CD4-positive, alpha-beta memory T cell (primary cell): ENCODE results near the gene ATP6V1F. TPM values are rescaled to one million over a fixed set of nuclear protein-coding genes. Genes with fewer than 3 reads are reported as not detected.

Source experiments
- CTCF ChIA-PET: fragments of 350-600 bp; sonication (Branson Sonifier 250); formaldehyde crosslinking; loops from one replicate; lab custom pipeline; 2021; ENCODE audit warnings: inconsistent platforms; ENCODE audit not compliant: partially characterized antibody; lab: Charles Lee
- POLR2A ChIA-PET: fragments of 350-600 bp; sonication (Branson Sonifier 250); formaldehyde crosslinking; loops from one replicate; lab custom pipeline; 2021; ENCODE audit not compliant: partially characterized antibody; lab: Charles Lee
- DNase-seq, 5 donors: peaks; one replicate each; pipeline versions ENCODE4 v3.0.0 to v3.0.0-alpha.2; 2020 to 2022; ENCODE audit warnings: mixed read lengths in 1 of 5
- H3K27ac ChIP-seq: one replicate; pipeline ENCODE4 v1.7.0; 2013; ENCODE audit warnings: low read depth, low read length
- H3K27me3 ChIP-seq: 2 replicates; pipeline ENCODE4 v1.7.0; 2013; ENCODE audit warnings: mild to moderate bottlenecking, low read length, moderate library complexity; ENCODE audit not compliant: insufficient read depth
- H3K36me3 ChIP-seq: 2 replicates; pipeline ENCODE4 v1.7.0; 2013; ENCODE audit warnings: mild to moderate bottlenecking, low read length, moderate library complexity; ENCODE audit not compliant: insufficient read depth
- H3K4me1 ChIP-seq: 2 replicates; pipeline ENCODE4 v1.7.0; 2013; ENCODE audit warnings: mild to moderate bottlenecking, low read length, moderate library complexity; ENCODE audit not compliant: insufficient read depth
- H3K4me3 ChIP-seq, 2 donors: one replicate each; pipeline ENCODE4 v1.7.0; 2013; ENCODE audit warnings: low read length in 2 of 2, mild to moderate bottlenecking in 1 of 2
- H3K9me3 ChIP-seq, 2 donors: one replicate each; pipeline ENCODE4 v1.7.0; 2013; ENCODE audit warnings: low read length in 2 of 2, control low read depth in 1 of 2; ENCODE audit not compliant: control insufficient read depth in 1 of 2
- H3K27ac Mint-ChIP-seq, 7 donors: one replicate each; pipeline ENCODE4 v1.8.0; 2020 to 2021; ENCODE audit warnings: mixed read lengths in 7 of 7, mild to moderate bottlenecking in 6 of 7, inconsistent platforms in 3 of 7, moderate library complexity in 3 of 7
- H3K27me3 Mint-ChIP-seq, 2 donors: one replicate each; pipeline ENCODE4 v1.8.0; 2020 to 2021; ENCODE audit warnings: mixed read lengths in 2 of 2
- H3K36me3 Mint-ChIP-seq, 2 donors: one replicate each; pipeline ENCODE4 v1.8.0; 2020 to 2021; ENCODE audit warnings: mixed read lengths in 2 of 2, inconsistent platforms in 1 of 2, mild to moderate bottlenecking in 1 of 2
- H3K4me1 Mint-ChIP-seq, 4 donors: one replicate each; pipeline ENCODE4 v1.8.0; 2020 to 2021; ENCODE audit warnings: mixed read lengths in 4 of 4, mild to moderate bottlenecking in 1 of 4
- H3K4me3 Mint-ChIP-seq, 8 donors: one replicate each; pipeline ENCODE4 v1.8.0; 2020 to 2021; ENCODE audit warnings: mixed read lengths in 8 of 8, mild to moderate bottlenecking in 7 of 8, moderate library complexity in 6 of 8, inconsistent platforms in 3 of 8
- H3K9me3 Mint-ChIP-seq, 8 donors: one replicate each; pipeline ENCODE4 v1.8.0; 2020 to 2021; ENCODE audit warnings: mixed read lengths in 8 of 8, mild to moderate bottlenecking in 5 of 8, inconsistent platforms in 3 of 8, moderate library complexity in 1 of 8
- intact Hi-C: fragments of 100-400 bp; cut with micrococcal nuclease; formaldehyde crosslinking; loops from one replicate; pipeline ENCODE4 v1.15.1; 2023
- polyA plus RNA-seq, 2 donors: library from polyadenylated mRNA; unstranded; fragments of 300-500 nt; fragmentation: Illumina TruSeq; gene quantifications; one replicate each; pipeline ENCODE4 v1.2.3, GENCODE V29; 2021
- total RNA-seq, 2 experiments: library from RNA; stranded (reverse); gene quantifications; one replicate each; pipeline ENCODE4 v1.2.3, GENCODE V29; 2021

The ATP6V1F gene
- total and polyA plus RNA-seq, 4 experiments from 2014 or later, result 74.6 to 392 (median 175) TPM

- H3K9me3 ChIP-seq, result no peaks in the 10 kb centered on the region
- ChIA-PET CTCF (interaction anchor here (0.9 to 5.2 kb wide), 4 partner anchors 9 to 41 kb away, joined by 3 to 68 read pairs (median 3); no protein-coding TSS in a partner anchor), POLR2A (no interaction called here)
- H3K36me3 ChIP-seq, result no peaks in the 10 kb centered on the region
- no peaks in the 10 kb centered on the region for H3K27me3 ChIP-seq
- Mint-ChIP-seq H3K9me3 (no peaks in the 10 kb centered on the region), H3K27me3 (no peaks in the 10 kb centered on the region), H3K27ac (peak overlapping the region in 2 of 7 donors; percentile 17 to 29), H3K4me1 (peaks cover 0 to 4% (median 0%) of the 10 kb centered on the region in 4 donors), H3K36me3 (no peaks in the 10 kb centered on the region), H3K4me3 (no peak overlapping the region)
- peak in 4 of 5 donors; percentile 13 to 41 (median 32) for DNase-seq
- H3K4me3 ChIP-seq, result no peak overlapping the region
- H3K4me1 ChIP-seq, result no peaks in the 10 kb centered on the region
- intact Hi-C loops, result no loop called here
- H3K27ac ChIP-seq, result no peak overlapping the region
Measured at GRCh38 chr7:128841171-128841690, 21.4 kb upstream of the ATP6V1F start.

DNA sequence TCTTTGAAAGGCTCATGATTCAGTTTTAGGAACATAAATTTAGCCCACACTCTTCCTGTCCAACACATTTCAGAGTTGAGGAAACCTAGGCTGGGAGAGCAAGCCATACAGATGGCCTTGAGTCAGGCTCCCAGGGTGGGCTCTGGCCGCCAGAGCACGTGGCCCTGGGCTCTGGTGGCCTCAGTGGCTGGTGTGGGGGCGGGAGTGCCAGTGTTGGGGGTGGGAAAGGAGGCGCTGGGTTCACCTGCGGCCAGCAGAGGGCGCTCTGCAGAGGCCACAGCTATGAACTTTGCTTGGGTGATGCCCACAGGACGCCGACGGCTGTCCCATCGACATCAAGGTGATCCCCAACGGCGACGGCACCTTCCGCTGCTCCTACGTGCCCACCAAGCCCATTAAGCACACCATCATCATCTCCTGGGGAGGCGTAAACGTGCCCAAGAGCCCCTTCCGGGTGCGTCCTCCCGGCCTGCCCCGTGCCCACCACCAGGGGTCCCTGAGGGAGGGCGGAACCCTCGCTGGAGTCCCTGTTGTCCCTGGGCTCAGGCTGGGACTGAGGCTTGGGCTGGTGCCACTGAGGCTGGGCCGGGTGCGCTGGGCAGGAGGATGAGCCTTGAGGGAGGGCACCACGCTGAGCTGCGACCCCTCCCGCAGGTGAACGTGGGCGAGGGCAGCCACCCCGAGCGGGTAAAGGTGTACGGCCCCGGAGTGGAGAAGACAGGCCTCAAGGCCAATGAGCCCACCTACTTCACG, 20.6 kb upstream of the ATP6V1F start:
- Histone ChIP-seq H3K27me3 (no peaks in the 10 kb centered on the region), H3K9me3 (no peaks in the 10 kb centered on the region), H3K27ac (no peak overlapping the region), H3K36me3 (no peaks in the 10 kb centered on the region), H3K4me1 (no peaks in the 10 kb centered on the region), H3K4me3 (no peak overlapping the region)
- peaks cover 0 to 4% (median 0%) of the 10 kb centered on the region in 4 donors for H3K4me1 Mint-ChIP-seq
- H3K4me3 Mint-ChIP-seq, result no peak overlapping the region
- peak overlapping the region in 1 of 7 donors; percentile 37 for H3K27ac Mint-ChIP-seq
- DNase-seq, result peak in 4 of 5 donors; percentile 47 to 58 (median 50)
- H3K9me3 Mint-ChIP-seq, result no peaks in the 10 kb centered on the region
- no peaks in the 10 kb centered on the region for H3K36me3 Mint-ChIP-seq
- H3K27me3 Mint-ChIP-seq, result no peaks in the 10 kb centered on the region
- POLR2A ChIA-PET, result interaction anchor here (1.4 kb wide), 1 partner anchor 42 kb away, joined by 4 read pairs; no protein-coding TSS in a partner anchor
- CTCF ChIA-PET, result interaction anchor here (1.0 to 5.2 kb wide), 5 partner anchors 11 to 274 kb away, joined by 3 to 68 read pairs (median 3); no protein-coding TSS in a partner anchor
- intact Hi-C loops, result loop anchor here (1.0 kb wide), 2 partner anchors 20 to 41 kb away; partner anchors contain the start of gene ATP6V1F

- Mint-ChIP-seq H3K4me3 (no peak overlapping the region), H3K27me3 (no peaks in the 10 kb centered on the region), H3K9me3 (no peaks in the 10 kb centered on the region), H3K27ac (no peak overlapping the region), H3K36me3 (no peaks in the 10 kb centered on the region), H3K4me1 (peaks cover 0 to 4% (median 0%) of the 10 kb centered on the region in 4 donors)
- no peak overlapping the region for H3K4me3 ChIP-seq
- H3K27ac ChIP-seq, result no peak overlapping the region
- no peaks in the 10 kb centered on the region for H3K27me3 ChIP-seq
- intact Hi-C loops, result loop anchor here (1.0 kb wide), 2 partner anchors 19 to 40 kb away; partner anchors contain the start of gene ATP6V1F
- ChIA-PET CTCF (interaction anchor here (1.0 to 5.2 kb wide), 6 partner anchors 11 to 104 kb away, joined by 3 to 68 read pairs (median 4); partner anchors contain the start of gene CALU), POLR2A (interaction anchor here (1.4 kb wide), 1 partner anchor 41 kb away, joined by 4 read pairs; no protein-coding TSS in a partner anchor)
- H3K9me3 ChIP-seq, result no peaks in the 10 kb centered on the region
- no peaks in the 10 kb centered on the region for H3K36me3 ChIP-seq
- no peaks in the 10 kb centered on the region for H3K4me1 ChIP-seq
- DNase-seq, result no peak
Measured at GRCh38 chr7:128842674-128843641, 19.7 kb upstream of the ATP6V1F start.

- Histone ChIP-seq H3K27me3 (no peaks in the 10 kb centered on the region), H3K9me3 (no peaks in the 10 kb centered on the region), H3K4me1 (no peaks in the 10 kb centered on the region), H3K36me3 (no peaks in the 10 kb centered on the region), H3K27ac (no peak overlapping the region), H3K4me3 (no peak overlapping the region)
- no peak overlapping the region for H3K4me3 Mint-ChIP-seq
- CTCF ChIA-PET, result interaction anchor here (0.8 to 5.2 kb wide), 4 partner anchors 16 to 105 kb away, joined by 3 to 68 read pairs (median 4); partner anchors contain the start of gene CALU
- H3K9me3 Mint-ChIP-seq, result no peaks in the 10 kb centered on the region
- H3K27ac Mint-ChIP-seq, result peak overlapping the region in 1 of 7 donors; percentile 10
- no peak for DNase-seq
- H3K36me3 Mint-ChIP-seq, result no peaks in the 10 kb centered on the region
- no peaks in the 10 kb centered on the region for H3K27me3 Mint-ChIP-seq
- intact Hi-C loops, result no loop called here
- H3K4me1 Mint-ChIP-seq, result peaks cover 0 to 4% (median 0%) of the 10 kb centered on the region in 4 donors
- POLR2A ChIA-PET, result no interaction called here
Measured at GRCh38 chr7:128843938-128844621, 18.6 kb upstream of the ATP6V1F start.

- no peaks in the 10 kb centered on the region for H3K27me3 Mint-ChIP-seq
- no peaks in the 10 kb centered on the region for H3K27me3 ChIP-seq
- CTCF ChIA-PET, result interaction anchor here (0.8 to 1.1 kb wide), 2 partner anchors 9 to 27 kb away, joined by 3 to 4 read pairs; no protein-coding TSS in a partner anchor
- H3K9me3 Mint-ChIP-seq, result no peaks in the 10 kb centered on the region
- POLR2A ChIA-PET, result no interaction called here
- peaks cover 0 to 4% (median 0%) of the 10 kb centered on the region in 4 donors for H3K4me1 Mint-ChIP-seq
- no peak for DNase-seq
- no peak overlapping the region for H3K27ac ChIP-seq
- no peaks in the 10 kb centered on the region for H3K9me3 ChIP-seq
- no peaks in the 10 kb centered on the region for H3K4me1 ChIP-seq
- no peaks in the 10 kb centered on the region for H3K36me3 Mint-ChIP-seq
- no peak overlapping the region for H3K27ac Mint-ChIP-seq
- no peak overlapping the region for H3K4me3 ChIP-seq
- intact Hi-C loops, result no loop called here
- no peaks in the 10 kb centered on the region for H3K36me3 ChIP-seq
- no peak overlapping the region for H3K4me3 Mint-ChIP-seq
Measured at GRCh38 chr7:128844777-128845311, 17.8 kb upstream of the ATP6V1F start.

- H3K27ac Mint-ChIP-seq, result no peak overlapping the region
- peaks cover 0 to 4% (median 0%) of the 10 kb centered on the region in 4 donors for H3K4me1 Mint-ChIP-seq
- CTCF ChIA-PET, result interaction anchor here (1.1 kb wide), 1 partner anchor 10 kb away, joined by 4 read pairs; no protein-coding TSS in a partner anchor
- no peak overlapping the region for H3K27ac ChIP-seq
- H3K9me3 ChIP-seq, result no peaks in the 10 kb centered on the region
- no peaks in the 10 kb centered on the region for H3K36me3 Mint-ChIP-seq
- no peak overlapping the region for H3K4me3 ChIP-seq
- intact Hi-C loops, result no loop called here
- no peaks in the 10 kb centered on the region for H3K9me3 Mint-ChIP-seq
- no peaks in the 10 kb centered on the region for H3K4me1 ChIP-seq
- POLR2A ChIA-PET, result no interaction called here
- DNase-seq, result no peak
- H3K27me3 ChIP-seq, result no peaks in the 10 kb centered on the region
- no peaks in the 10 kb centered on the region for H3K27me3 Mint-ChIP-seq
- H3K36me3 ChIP-seq, result no peaks in the 10 kb centered on the region
- no peak overlapping the region for H3K4me3 Mint-ChIP-seq
Measured at GRCh38 chr7:128845475-128845874, 17.2 kb upstream of the ATP6V1F start.
